Stimulated activated CD8-positive, alpha-beta memory T cell treated with anti-CD3 and anti-CD28 coated beads, Interleukin-12 subunit alpha, Interleukin-12 subunit beta, amount 100 ng/mL, for 24 hours (primary cell): ENCODE data around the gene ARID1A.

Experiments
- DNase-seq: peaks from one replicate; pipeline ENCODE4 v3.0.0-alpha.2; 2020; ENCODE audit errors: extremely low read depth

ARID1A gene

DNA sequence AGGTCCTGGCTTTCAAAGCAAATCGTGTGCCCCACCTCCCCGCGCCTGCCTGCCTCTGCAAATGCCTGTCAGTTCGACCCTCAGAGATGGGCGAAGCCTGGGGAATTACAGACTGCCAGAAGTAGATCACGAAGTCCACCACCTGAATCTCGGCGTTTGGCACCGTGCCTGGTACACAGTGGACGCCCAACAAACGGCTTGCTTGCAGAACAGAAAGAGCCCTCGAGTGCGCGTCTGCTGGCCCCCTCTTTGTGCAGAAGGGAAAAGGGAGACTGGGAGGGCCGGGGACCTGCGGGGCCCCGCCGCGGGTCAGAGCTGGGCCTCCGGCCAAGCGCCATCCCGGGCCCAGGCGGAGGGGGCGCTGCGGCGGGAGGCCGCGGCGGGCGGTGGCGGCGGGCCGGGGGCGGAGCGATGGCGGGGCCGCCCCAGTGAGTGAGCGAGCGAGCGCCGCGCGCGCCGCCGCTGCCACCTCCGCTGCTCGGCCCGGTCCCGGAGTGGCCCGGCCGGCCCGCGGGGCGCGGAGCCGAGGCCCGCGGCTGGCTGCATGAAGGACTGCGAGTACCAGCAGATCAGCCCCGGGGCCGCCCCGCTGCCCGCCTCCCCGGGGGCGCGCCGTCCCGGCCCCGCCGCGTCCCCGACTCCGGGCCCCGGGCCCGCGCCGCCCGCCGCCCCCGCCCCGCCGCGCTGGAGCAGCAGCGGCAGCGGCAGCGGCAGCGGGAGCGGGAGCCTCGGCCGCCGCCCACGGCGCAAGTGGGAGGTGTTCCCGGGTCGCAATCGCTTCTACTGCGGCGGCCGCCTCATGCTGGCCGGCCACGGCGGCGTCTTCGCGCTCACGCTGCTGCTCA, 130.7 kb downstream of the ARID1A start, which contains the start of gene ZDHHC18:
Gene ZDHHC18 (plus strand): TSS at position 428 of the 845 bp plus-strand sequence. CDS start 117 bp downstream, at position 545.
- DNase-seq = no peak

- no peak for DNase-seq
Observed at GRCh38 chr1:26827106-26827604, 131.3 kb downstream of the ARID1A start.

- no peak for DNase-seq
Observed at GRCh38 chr1:26827663-26828062, 131.8 kb downstream of the ARID1A start.

DNA sequence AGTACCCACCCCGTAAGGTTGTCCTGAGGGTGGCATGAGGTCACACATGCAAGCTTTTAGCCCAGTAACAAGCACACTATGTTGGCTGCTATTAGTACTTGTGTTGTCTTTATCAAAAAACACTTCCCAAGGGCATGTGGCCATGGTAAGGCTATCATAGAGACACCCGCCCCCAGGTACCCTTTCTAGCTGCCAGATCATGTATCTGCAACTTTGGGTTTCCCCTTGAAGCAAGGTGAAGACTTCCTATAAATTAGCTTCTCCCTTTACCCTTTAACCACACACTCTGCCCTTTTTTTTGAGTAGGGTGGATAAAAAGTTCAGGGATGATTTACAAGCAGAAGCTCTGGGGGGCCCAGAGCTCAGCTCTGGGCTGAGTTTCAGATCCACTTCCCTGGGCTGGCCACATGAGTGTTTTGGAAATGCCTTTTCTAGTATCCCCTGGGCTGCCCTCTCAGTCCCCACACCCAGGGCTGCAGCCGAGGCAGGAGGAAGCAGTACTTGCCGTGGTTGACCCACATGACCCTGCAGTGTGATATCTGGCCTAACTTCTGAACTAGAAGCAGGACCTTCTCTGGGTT, 132.7 kb downstream of the ARID1A start:
- DNase-seq = no peak

DNA sequence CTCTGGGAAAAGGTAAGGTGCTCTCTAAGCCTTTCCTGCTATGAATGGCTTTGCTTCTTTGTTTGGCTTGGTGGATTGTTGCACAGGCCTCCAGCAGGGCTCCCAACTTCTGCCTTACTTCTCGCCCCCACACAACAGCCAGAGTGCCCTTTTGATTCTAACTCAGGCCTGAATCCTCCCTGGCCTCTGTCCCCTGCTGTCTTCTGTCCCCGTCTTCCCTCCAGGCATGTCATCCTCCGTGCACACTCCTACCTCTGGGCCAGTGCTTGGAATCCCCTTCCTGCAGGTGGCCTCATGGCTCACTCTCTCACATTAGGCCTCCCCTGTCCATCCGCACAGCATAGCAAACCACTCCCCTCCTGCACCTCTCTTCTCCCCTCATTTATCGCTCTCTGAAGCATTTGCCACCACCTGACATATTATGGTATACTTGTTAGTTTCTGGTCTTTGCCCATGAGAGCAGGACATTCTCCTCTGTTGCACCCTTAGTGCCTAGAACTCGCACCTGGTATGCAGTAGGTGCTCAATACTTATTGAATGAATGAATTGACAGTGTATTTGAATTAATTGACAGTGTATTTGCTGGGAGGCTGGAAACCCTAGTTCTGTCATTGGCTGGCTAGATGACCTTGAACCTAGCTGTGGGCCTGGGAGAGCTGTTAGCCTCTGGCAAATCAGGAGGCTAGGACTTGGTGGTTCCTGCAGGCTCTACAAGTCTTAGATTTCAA, 133.5 kb downstream of the ARID1A start:
- DNase-seq = no peak

DNA sequence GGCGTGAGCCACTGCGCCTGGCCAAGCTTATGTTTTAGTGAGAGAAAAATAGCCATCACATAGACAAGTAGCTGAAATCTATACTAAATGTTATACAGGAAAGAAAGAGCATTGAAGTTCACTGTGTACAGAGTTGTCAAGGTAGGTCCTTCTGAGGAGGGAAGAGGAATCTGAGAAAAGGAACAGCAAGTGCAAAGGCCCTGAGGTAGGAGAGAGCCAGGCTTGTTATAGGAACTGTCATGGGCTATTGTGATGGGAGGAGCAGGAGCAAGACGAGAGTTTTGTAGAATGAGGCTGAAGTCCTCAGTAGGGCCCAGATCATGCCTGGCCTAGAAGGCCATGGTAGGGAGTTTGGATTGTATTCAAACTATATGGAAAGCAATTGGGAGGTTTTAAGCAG, 135.2 kb downstream of the ARID1A start:
- DNase-seq = no peak
